HG02852 (cell line): Measurements from ENCODE around the gene BHMT2.

Source experiments
- ATAC-seq: cut with Tn5 transposase; IDR thresholded peaks from one replicate; pipeline ENCODE4 v1.9.1; 2021; ENCODE audit warnings: mild to moderate bottlenecking, moderate library complexity; ENCODE audit not compliant: unreplicated experiment

The BHMT2 gene

DNA sequence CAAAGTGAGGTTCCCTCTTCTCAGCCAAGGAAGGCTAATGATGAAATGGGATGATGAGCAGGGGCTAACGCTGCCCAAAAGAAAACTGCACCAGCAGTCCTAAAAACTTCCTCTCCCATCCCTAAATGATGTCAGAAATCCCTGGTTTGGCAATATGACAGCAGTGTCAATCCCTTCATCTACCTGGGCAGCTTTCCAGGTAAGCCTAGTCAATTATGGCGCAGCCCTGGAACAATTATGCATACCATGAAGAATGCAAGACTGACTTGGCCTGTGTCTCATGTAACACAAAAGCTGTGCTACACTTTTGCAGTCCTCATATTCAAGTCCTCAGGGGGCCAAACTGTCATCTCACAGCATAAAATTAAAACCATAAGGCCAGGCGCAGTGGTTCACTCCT lies 7.1 kb upstream of the BHMT2 start:
- ATAC-seq = no peak

DNA sequence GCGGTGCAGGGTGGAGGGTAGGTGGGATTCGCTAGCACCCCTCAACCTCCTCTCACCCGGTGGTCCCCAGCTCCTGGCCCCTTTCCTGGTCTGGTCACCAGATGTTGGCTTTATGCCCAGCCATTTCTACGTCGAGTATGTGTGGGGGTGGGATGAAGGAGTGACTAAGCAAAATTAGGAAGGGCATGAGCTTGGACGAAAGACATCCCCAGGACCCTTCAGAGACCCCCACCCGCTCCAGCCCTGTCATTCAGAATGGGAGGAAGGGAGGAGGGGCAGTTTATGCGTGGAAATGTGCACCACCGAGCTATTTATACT lies 742 bp downstream of the BHMT2 start:
- no peak for ATAC-seq

DNA sequence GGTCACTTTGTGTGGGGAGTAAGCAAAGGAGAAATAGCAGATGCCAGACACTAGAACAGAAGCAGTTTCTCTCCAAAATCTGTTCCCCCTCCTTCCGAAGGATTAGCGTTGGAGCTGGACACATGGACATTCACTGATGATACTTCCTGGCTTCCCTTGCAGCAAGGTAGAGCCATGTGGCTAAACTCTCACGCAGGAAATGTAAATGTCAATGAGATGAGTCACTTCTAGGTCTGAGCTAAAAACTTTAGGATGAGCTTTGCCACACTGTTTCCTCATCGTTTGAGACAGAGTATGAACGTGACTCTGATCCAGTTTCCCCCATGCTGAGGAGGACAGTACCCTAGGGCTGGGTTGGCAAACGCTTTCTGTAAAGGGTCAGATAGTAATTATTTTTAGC lies 5.1 kb downstream of the BHMT2 start:
- ATAC-seq = no peak

DNA sequence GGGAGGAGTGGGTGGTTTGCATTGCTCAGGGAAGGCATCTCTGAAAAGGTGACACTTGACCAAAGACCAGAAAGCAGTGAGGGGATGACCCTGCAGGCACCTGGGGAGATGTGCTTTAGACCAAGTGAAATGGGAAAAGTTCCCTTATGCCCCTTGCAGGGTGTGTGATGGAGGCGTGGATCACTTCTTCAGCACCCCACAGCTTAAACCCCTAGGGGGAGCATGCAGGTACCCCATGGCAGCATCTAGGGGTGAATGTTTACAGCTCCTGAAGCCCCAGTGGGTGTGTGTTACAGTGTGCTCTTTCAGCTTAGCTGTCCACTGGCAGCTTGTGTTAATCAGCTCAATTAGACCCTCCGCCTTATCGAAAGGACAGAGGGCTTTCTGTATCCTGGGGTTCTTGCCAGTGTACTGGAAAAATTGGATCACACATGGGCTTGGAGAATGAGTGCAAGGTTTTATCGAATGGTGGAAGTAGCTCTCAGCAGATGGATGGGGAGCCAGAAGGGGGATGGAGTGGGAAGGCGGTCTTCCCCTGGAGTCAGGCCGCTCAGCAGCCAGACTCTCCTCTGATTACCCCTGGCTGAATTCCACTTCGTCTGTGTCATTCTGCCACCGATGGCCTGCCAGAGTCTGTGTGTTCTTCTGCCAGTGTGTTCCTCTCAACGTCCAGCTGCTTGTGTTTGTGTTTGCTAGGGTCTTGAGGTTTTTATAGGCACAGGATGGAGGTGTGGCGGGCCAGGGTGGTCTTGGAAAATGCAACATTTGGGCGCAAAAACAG lies 6.3 kb downstream of the BHMT2 start:
- no peak for ATAC-seq

DNA sequence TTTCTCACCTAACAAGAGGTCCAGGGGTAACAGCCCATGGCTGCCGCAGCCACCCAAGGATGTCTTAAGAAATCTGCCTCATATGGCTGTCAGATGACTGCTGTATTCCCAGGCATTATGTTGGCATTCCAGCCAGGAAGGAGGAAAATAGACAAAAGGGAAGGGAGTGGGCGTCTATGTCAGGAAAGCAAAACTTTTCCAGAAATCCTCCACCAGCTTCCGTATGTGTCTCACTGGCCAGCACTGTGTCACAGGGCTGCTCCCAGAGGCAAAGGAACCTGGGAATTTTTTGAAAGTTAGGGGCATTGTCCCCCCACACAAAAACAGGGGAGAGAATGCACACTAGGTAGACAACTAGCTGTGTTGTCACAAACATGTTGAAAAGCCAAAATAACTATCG lies 7.3 kb downstream of the BHMT2 start:
- ATAC-seq = no peak

DNA sequence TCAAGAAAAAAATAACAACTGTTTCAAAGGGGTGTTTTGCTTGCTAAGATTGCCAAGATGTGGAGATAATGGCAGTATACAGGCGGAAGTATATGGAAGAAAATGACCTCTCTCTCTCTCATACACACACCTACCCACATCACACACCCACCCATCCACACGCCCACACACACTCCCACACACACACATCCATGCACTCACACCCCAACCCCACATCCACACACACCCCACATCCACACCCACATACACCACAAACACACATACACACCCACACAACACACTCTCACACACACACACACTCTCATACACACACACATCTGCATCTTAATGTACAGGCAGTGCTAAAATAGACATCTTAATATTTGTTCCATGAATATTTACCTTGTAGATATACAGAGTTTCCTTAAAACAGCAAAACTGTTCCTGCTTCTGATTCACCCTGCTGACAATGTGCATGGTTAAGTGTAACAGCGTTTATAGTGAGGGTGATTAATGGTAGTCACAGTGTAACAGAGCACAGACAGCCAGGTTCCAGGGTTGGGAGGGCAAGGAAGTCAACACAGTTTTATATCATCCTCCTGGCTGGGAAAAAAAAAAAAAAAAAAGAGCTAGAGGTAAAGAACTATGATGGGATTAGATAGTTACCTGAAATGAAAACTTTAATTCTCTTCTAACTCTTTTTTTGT lies 8.3 kb downstream of the BHMT2 start:
- no peak for ATAC-seq

DNA sequence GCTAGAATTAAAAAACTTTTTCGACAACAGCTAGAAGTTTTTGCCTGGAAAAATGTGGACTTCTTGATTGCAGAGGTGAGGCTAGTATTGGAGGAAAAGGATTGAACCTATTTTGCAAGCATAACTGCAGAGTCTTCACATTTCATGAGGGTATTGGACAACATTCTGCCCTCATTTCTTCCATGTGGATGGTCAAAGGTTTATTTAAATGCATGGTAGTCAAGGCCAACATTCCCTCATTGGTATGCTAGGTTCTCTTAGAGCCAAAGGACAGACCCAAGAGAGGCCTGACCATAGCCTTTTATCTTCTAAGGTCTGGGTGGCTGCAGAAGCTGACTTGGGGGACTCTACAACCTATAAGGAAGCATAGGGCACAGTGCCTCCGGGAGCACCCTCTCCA lies 11.2 kb downstream of the BHMT2 start:
- no peak for ATAC-seq

DNA sequence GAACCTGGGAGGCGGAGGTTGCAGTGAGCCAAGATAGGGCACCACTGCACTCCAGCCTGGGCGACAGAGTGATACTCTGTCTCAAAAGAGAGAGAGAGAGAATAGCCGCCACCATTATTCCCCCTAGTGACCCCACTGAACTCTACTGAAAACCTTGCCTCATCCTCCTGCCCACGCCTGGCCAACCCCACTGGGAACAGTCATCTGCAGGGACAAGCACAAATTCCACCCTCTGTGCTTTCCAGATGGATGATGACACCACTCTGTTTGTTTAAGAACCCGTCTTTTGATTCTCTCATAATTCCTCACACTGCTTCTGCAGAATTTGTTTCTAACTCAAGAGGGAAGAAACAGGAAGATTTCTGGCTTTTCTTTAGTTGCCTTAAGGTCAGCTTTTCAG lies 12.2 kb downstream of the BHMT2 start:
- no peak for ATAC-seq

DNA sequence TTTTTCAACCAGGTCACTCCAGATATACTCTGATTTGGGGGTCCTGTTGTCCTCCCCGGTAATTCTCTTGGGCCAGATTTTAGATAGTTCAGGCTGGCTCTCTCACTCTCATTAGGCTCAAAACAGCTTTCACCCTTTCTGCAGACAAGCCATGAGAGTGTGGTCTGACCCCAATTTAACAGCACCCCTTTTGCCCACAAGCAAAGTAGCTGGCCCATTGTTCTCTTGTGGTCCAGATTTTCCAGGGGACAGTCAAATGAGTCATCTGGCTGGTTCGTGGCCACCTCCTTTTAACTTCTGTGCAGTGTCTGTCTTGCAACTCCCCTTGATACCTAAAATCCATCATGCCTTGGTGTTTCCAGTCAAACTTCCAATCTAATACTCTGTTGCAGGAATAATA lies 16.5 kb downstream of the BHMT2 start:
- no peak for ATAC-seq

DNA sequence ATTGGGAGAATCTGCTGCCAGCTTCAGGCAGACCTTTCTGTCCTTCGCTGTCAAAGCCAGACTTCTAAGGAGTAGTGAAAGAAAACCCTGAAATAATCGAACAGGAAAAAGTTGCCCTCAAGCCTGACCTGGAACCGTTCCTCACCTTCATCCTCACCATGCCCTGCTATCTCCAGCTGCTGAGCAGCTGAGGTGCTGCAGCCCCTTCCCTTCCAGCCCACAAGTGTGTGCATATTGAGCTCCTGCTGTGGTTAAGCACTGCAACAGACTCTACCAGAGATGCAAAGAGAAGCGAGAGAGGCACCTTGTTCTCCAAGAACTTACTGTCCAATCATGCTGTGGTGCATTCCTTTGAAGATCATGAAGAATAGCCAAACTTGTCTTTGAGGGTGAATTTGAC lies 18.9 kb downstream of the BHMT2 start:
- no peak for ATAC-seq

DNA sequence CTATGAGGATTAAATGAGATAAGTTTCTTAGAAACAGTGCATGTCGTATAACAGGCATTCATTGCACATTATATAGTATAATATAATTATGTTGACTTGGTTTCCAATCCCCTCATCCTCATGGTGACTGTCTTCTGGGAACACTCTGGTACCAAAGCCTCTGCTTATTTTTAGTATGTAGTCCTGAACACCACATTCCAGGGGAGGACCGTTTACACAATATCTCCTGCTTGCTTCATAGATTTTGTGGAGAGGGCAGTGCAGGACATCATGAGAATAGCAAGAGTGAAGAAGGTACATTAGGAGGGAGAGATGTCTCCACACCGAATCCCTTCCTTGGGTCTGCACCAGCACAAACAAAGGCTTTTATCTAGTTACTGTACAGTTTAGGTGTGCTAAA lies 21.5 kb downstream of the BHMT2 start:
- ATAC-seq = no peak

DNA sequence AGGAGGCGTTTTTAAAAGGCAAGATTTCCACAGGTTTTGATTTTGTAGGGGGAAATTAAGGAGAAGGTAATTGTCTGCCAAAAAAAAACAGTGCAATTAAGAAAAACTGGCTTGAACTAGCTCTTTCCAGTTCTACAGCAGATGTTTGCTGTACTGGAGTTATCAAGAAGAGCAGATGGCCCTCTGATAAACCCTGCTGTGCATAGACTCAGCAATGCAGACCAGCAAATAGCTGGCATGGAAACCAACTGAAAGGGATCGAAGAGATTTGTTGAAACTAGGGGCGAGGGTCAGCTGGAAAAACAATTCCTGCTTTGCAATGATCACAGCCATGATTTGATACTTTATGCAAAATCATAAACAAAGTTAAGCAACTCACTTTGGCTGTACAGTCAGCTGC lies 24.2 kb downstream of the BHMT2 start:
- ATAC-seq = no peak

DNA sequence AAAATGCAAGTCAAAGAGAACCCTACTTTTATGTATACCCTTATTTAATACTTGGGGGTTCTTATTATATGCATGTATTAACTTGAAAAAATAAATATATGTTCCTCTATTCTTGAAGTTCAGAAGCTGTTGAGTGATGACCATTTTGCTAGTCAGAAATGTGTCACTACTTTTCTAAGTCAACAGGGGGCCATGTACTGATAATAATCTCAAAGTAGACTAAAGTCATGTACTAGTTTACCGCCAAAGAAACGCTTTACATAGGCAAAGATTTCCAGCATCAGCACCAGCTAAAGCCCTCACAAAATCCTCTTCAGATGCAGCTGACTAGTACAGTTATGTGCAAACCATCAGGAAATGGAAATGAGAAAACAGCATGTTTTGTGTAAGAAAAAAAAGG lies 36.3 kb downstream of the BHMT2 start:
- ATAC-seq = no peak

DNA sequence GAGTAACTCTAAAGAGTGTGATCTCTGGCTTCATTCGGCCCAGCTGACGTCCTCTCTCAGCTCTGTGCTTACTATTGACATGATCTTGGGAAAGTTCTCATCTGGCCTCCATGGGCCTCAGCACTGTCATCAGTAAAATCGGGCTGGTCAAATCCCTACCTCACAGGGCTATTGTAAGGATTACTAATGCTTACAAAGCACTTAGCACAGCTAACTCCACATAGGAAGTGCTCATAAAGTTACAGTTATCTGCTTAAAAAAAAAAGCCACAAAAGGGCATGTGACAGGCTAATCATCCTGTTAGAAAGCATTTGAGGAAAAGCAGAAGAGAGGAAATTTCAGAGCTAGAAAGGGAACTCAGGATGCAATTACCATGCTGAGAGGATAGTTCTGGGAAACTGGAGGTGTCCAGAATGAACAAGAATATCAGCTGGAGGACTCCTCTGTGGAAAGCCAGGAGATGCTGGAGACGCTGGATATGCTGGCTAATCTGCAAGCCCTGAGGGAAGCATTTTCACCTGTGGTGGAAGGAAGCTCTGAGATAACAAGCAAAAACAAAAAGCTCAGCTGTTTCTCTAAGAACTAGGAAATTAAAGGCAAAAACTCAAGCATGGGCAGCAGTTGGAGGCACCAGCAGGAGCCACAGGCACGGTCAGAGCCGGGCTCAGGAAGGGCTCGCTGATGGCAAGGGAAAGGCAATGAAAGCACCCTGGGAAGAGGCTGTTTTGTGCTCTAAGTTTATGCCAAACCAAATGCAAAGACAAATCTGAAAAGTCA lies 37.6 kb downstream of the BHMT2 start:
- no peak for ATAC-seq

DNA sequence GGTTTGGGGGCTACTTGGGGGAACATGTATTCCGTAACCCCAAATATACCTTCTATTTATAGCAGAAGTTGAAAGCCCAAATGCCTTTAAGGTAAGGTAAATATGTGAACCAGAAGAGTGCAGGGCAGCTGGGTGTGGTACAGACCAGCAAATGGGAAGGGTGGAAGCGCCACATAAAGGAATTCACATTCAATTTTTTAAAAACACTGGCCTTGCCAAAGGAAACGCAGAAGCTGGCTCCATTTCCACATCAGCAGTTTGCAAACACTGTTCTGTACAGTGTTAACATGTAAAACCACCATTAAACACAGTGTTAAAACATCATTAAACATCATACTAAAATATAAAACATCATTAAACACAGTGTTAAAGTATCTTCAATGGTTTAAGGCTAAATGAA lies 38.5 kb downstream of the BHMT2 start:
- ATAC-seq = no peak

DNA sequence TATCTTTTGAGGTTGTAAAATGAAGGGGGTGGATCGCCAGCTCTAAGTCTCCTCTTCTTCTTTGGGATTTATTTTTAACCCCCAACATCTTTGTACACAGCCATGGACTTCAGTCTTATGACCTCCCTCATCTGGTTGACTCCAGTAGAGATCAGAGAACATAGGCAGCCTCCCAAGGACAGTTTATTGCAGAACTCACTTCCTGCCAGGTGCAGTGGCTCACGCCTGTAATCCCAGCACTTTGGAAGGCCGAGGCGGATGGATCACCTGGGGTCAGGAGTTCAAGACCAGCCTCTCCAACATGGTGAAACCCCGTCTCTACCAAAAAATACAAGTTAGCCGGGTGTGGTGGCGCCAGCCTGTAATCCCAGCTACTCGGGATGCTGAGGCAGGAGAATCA lies 39.2 kb downstream of the BHMT2 start:
- ATAC-seq = no peak

DNA sequence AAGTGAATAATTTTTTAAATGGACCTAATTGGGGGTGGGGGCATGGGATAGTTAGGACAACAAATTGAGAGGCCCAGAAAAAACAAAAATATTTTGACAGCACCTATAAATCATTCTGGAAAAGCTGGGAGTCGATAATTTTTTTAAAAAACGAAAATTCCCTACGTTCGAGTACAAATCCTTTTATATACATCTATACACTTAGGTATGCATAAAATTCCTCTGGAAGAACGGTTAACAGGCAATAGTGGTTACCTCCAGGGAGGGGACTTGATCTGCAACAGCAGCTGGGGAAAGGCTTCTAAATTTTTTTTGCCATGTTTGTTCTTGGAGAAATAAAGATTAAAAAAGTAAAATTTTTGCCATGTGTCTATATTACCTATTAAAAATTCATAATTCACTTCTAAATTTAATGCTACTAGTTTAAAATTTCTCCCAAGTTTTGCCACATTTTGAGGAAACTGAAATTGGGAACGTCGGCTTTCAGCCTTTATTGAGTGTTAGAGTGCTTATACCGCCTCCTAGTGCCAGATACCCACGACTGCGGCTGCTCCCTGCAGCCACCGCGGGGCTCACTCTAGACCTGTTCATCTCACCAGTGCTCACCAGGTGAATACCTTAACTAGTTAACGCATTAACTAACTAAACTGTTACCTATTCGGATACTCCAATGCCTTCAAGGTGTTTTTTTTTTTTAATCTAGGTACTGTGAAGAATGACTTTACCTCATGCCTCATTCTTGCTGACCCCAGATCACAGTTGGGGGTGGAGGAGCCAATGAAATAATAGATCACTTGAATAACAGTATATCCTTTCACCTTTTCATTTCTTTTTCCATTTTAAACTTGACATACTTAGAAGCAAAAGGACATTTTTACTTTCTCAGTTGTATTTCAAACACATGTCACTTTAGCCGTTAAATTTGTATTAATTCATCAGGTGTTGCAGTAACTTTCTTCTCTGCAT lies 40.2 kb downstream of the BHMT2 start:
- ATAC-seq = no peak

DNA sequence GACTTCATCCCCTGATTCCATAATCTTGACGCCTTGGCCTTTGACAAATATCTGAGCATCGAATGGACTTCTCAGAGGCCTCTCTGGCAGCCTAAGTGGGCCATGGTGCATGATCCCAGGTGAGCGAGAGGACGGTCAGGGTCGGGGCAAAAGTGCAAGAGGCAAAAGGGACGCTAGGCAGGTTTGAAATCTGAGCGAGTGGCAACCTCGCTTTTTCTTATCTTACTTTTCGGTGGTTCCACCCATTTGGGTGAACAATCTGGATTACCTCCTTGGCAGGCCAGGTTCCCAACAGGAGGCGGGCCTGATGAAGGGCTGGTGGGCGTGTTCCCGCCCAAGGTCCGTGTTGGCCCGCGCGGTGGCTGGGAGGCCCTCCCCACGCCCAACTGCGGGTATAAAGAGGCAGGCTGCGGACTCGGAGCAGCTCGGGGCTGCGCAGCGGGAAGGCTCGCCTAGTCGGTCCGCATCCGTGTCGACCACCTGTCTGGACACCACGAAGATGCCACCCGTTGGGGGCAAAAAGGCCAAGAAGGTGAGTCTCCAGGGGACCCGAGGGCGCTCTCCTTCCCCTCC lies 41.9 kb downstream of the BHMT2 start, which contains the start of gene BHMT:
BHMT (plus strand) TSS at position 423 of the 573 bp plus-strand sequence; CDS start at position 500, 77 bp downstream.
- no peak for ATAC-seq

DNA sequence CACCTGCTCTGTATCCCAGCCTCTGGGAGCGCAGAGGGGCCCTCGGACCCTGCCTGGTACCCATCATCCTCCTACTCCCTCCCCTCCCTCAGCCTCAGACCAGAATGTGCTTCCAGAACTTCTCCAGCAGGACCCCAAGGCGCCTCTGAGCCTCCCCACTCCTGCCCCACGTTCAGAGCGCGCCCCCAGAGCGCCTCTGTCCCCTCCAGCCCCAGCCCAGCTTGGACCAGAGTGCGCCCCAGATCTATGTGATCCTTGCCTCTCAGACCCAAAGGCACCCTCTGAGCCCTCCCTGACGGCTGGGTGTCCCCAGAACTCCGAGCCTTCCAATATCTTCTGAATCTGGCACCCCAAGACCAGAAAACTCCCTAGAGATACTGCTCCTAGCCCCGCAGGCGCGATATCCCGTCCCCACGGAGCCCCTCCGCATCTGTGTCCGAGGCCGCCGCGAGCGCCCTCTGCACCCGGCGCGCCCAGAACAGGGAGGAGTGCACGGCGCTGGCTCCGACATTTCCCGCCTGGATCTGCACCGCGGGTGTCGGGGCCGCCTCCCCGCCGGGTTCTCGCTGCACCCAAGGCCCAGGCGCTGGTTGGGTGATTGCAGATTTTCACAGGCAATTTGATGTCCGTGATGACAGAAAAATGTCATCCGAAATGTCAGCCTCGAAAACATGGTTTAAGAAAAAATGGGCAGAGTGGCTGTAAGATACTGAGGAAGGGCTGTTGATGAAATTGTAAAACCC lies 42.6 kb downstream of the BHMT2 start:
- no peak for ATAC-seq

DNA sequence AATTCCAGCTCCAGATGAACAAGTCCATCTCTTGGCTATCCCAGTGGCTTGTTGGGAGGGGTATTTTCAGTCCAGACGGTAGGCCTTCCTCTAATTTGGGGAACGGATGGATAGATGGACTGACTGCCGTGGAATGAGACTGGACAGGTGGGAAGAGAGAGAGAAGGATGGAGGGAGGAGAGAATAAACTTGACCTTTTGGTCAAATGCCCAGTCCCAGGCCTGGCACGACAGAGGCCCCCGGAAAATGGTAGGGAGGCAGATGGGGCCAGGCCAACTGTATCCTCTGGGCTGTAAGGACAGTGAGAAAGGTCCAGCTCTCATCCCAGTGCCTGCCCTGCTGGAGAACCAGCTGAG lies 43.1 kb downstream of the BHMT2 start:
- no peak for ATAC-seq
